ENCODE results near the gene MED9.
A peak's percentile ranks its signal among the peaks of the same experiment; 100 is the strongest.

DNA sequence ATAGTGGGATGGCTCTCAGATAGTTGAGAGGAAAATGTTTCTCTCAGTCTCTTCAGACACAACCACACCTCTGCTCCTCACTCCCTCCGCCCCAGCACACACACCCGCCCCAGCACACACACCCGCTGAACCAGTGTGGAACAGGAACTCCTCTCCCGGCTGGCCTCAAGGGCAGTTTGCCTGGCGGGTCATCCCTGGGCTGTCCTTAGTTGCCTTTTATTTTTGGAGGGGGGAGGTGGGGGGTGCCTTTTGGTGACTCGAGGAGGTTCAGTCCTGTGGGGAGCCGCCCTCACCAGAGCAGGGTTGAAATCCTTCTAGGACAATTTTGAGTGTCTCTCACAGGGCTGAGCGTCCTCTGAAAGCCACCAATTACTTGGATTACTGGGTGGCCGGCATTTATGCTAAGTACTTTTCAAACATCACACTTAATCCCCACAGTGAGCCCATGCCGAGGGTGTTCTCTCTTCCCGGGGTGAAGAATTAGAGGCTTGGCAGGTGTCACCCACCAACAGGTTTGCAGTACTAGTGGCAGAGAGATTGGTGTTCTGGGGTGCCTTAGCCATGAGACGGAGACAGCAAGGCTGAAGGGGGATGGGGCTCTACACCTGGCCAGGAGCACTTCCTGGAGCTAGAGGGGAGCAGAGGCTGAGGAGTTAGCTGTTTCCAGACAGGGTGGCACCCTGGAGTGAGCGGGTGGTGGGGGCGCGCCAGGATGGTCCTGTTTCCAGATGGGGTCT is 16.6 kb downstream of the MED9 start:
- TF ChIP-seq, protein P1, sequence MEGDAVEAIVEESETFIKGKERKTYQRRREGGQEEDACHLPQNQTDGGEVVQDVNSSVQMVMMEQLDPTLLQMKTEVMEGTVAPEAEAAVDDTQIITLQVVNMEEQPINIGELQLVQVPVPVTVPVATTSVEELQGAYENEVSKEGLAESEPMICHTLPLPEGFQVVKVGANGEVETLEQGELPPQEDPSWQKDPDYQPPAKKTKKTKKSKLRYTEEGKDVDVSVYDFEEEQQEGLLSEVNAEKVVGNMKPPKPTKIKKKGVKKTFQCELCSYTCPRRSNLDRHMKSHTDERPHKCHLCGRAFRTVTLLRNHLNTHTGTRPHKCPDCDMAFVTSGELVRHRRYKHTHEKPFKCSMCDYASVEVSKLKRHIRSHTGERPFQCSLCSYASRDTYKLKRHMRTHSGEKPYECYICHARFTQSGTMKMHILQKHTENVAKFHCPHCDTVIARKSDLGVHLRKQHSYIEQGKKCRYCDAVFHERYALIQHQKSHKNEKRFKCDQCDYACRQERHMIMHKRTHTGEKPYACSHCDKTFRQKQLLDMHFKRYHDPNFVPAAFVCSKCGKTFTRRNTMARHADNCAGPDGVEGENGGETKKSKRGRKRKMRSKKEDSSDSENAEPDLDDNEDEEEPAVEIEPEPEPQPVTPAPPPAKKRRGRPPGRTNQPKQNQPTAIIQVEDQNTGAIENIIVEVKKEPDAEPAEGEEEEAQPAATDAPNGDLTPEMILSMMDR (IDR thresholded peaks at IDR 0.05), result no peak
- no peak for TF ChIP-seq POLR2A (IDR thresholded peaks at IDR 0.05)
- TF ChIP-seq POLR2AphosphoS5 (IDR thresholded peaks at IDR 0.05), result peak in 1 of 3 donors; percentile 3
